ENCODE data around the gene PDK1. TPM values are rescaled to one million over a fixed set of nuclear protein-coding genes. Genes with fewer than 3 reads are reported as not detected.
"Not testable (repeated sequence)": the region's sequence is repeated elsewhere in the genome, so short reads cannot be mapped to it uniquely, and the experiment has no call there.

The PDK1 gene
- 10 to 100 TPM; 16.9 to 26.2 TPM for total RNA-seq
- long read RNA-seq, full-length matches to known transcripts = 6 of 14 reads
- long read RNA-seq, partial matches to known transcripts = 2 of 14 reads
- long read RNA-seq, other reads (novel, unspliced or antisense) = 6 of 14 reads

DNA sequence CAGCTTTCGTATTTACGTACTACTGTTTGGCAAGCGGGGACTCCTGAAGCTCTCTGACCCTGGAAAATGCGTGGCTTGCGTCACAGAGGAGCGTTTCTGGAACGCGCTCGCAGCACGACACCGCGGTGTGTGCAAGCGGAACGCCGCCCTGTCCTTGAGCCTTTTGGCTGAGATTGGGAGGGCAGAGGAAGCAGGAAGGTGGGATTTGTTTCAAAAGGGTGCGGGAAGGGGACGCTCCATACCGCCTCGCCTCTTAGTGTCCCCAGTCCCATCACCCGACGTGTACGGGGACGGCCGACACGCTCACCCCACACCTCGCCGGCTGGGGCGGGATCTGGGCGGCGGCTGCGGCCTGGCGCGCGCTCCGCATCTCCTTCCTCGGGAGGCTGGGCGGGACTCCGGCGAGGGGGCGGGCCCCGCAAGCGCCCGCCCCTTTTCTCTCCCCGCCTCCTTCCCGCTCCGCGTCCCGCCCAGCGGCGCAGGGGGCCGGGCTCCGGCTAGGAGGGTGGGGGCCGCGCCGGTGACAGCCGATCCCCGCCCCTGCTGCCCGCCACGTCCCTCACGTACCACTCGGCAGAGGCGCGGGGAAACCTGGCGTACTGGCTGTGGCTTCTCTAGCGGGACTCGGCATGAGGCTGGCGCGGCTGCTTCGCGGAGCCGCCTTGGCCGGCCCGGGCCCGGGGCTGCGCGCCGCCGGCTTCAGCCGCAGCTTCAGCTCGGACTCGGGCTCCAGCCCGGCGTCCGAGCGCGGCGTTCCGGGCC is at the start of gene PDK1:
TSS of gene PDK1 (plus strand) at position 569 of the 762 bp plus-strand sequence. CDS start at position 630, 61 bp downstream.
- peak; percentile 86 to 91 for DNase-seq
- ATAC-seq = peak; percentile 93
- intact Hi-C loops (cut with DNase I, micrococcal nuclease) = no loop called here

GRCh38 chr2:172507199-172507598 is 48.7 kb upstream of the PDK1 start:
- intact Hi-C loops (cut with DNase I, micrococcal nuclease) = no loop called here
- ATAC-seq (no peak), DNase-seq (no peak)

DNA sequence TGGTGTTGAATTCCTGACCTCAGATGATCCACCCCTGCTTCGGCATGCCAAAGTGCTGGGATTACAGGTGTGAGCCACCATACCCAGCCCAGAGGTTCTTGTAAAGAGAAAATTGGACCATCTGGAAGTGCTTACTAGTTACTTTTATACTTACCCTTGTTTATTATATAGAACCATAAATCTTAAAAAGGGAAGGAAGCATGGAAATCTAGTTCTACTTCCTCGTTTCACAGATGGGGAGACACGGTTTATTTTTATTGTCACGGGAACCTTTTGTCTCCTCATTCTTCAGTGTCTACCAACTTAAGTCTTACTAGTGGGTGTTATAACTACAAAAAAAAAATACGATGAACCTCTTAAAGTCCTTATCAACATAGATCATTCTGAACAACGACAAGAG is 45.8 kb upstream of the PDK1 start:
- DNase-seq (no peak), ATAC-seq (peak; percentile 58)
- intact Hi-C loops (cut with DNase I, micrococcal nuclease) = no loop called here

GRCh38 chr2:172510548-172510947 is 45.3 kb upstream of the PDK1 start:
- intact Hi-C loops (cut with DNase I, micrococcal nuclease) = no loop called here
- DNase-seq = no peak
- no peak for ATAC-seq

DNA sequence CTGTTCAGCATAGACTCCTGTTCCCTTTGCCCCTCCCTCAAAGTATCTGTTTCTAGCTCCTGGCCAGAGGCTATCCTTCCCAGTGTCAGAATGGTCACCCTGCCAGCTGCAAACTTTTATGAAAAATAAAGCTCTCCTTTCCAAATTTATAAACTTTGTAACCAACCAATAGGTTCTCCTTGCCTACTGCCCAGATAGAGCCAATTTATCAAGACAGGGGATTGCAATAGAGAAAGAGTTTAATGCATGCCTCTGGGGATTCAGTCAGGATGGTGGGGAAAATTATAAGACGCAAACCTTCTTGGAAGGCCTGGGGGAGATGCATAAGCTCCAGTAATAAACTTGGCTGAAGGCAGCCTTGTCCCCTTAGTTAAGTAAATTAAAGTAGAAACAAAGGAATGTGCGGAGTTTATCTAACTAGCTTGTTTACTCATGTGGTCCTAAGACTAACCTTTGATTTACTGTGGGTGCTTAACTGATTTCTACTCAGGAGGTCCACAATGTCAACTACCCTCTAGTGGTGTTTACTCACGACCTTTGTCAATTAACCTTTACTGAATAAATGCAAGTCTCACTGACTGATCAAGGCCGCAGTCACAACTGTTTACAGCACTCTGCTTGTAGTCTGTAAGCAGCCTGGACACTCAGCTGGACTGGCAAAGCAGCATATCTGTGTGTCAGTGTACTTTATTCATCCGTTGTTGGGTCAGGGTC is 42.9 kb upstream of the PDK1 start:
- no peak for DNase-seq
- intact Hi-C loops (cut with DNase I, micrococcal nuclease) = no loop called here
- ATAC-seq = no peak

DNA sequence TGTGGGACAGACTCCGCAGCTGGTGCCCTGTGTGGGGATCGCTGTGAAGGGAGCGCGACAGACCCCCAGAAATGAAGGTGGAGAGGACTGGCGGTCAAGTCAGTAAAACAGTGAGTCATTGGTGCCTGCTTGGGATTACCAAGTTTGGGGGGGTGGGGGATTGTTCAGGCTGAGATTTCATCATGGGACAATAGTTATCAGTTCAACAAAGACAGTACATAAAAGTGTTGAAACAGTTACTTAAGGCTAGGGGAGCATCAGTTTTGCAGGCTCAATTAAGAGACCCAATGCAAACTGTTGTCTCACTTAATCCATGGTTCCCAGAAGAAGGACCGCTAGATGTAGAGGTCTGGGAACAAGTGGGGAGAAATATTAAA is 42.4 kb upstream of the PDK1 start:
- DNase-seq (no peak), ATAC-seq (no peak)
- intact Hi-C loops (cut with DNase I, micrococcal nuclease) = no loop called here

GRCh38 chr2:172513935-172514586 is 41.8 kb upstream of the PDK1 start:
- ATAC-seq = no peak
- intact Hi-C loops (cut with DNase I, micrococcal nuclease) = no loop called here
- peak in 1 of 2 donors; percentile 12 for DNase-seq

- no peak for ATAC-seq
- no peak for DNase-seq
- intact Hi-C loops (cut with DNase I, micrococcal nuclease) = no loop called here
Observed at GRCh38 chr2:172516299-172516698, 39.6 kb upstream of the PDK1 start.

DNA sequence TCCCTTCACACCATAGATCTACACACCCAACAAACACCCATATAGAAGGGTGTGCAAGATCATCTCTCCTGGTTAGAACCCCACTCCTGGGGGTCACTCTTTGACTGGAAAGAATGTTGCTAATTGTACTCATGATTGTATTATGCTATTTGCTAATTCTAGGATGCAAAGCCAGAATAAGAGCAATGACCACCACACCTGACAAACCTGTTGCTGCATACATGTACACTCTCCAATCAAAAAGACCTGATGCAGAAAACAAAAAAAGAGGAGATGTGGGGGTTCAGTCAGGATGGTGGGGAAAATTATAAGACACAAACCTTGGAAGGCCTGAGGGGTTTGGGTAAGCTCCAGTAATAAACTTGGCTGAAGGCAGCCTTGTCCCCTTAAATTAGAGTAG is 36.9 kb upstream of the PDK1 start:
- intact Hi-C loops (cut with DNase I, micrococcal nuclease) = no loop called here
- ATAC-seq (no peak), DNase-seq (no peak)

DNA sequence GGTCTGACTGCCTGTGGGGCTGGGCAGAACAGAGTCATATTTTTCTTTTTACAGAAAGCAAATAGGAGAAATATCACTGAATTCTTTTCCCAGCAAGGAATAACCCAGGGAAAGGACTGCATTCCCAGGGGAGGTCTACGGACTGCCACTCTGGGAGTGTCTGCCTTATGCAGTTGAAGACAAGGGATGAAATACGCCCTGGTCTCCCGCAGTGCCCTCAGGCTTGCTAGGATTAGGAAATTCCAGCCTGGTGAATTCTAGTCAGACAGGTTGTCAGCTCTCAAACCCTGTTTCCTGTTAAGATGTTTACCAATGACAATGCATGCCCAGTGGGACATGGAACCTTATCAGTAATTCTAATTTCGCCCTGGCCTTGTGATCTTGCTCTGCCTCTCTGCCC is 30.3 kb upstream of the PDK1 start:
- intact Hi-C loops (cut with DNase I, micrococcal nuclease) = no loop called here
- DNase-seq (no peak), ATAC-seq (no peak)

GRCh38 chr2:172531309-172531708 is 24.6 kb upstream of the PDK1 start:
- intact Hi-C loops (cut with DNase I, micrococcal nuclease) = no loop called here
- DNase-seq (no peak), ATAC-seq (peak; percentile 83)

DNA sequence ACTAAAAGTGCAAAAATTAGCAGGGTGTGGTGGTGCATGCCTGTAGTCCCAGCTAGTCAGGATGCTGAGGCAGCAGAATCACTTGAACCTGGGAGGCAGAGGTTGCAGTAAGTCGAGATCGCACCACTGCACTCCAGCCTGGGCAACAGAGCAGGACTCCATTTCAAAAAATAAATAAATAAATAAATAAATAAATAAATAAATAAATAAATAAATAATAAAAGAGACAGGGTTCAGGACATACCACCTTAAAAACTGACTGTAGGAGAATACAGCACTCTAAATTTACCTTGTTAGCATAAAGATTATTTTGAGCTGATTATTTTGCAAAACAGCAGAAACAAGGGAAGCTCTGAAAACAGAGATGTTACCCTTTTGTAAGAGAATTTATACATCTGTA is 23.4 kb upstream of the PDK1 start:
- ATAC-seq; DNase-seq; intact Hi-C loops (cut with DNase I, micrococcal nuclease): not testable (repeated sequence)

DNA sequence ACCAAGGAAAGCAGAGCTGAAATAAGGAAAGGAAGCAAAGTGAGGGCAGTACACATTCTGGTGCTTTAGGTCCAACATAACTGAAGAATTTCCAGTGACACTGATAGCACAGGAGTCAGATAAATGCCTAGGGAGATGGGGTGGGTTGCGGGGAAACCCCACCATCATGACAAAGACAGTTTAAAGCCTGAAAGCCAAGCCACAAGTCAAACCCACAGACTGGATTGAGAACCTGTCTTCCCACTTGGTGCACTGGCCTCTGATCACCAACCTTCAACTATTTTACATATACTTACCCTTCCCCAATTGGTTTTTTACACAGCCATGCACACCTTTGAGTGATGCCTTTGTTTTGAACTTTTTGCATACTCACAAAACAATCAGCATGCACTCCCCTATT is 22.2 kb upstream of the PDK1 start:
- intact Hi-C loops (cut with DNase I, micrococcal nuclease) = no loop called here
- ATAC-seq (no peak), DNase-seq (no peak)

DNA sequence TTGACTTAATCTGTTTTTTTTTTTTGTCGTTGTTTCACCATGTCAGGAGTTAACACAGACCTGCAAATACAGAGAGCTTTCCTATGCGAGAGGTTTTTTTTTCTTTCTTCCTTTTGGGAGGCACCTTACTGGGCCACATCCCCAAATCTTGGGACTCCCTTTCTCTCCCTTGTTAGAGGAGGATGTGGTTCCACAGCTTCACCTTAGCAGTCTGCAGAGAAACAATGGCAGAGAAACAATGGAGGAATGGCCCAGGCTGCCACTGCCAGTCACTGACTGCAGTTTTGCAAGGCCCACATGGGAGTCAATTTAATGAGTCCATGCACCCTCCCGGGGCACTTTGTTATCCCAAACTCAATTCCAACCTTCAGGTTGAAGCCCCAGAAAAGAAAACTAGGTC is 20.8 kb upstream of the PDK1 start:
- ATAC-seq (no peak), DNase-seq (no peak)
- intact Hi-C loops (cut with DNase I, micrococcal nuclease) = no loop called here

DNA sequence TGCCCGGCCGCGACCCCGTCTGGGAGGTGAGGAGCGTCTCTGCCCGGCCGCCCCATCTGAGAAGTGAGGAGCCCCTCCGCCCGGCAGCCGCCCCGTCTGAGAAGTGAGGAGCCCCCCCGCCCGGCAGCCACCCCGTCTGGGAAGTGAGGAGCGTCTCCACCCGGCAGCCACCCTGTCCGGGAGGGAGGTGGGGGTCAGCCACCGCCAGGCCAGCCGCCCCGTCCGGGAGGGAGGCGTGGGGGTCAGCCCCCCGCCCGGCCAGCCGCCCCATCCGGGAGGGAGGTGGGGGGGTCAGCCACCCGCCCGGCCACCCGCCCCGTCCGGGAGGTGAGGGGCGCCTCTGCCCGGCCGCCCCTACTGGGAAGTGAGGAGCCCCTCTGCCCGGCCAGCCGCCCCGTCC is 18.0 kb upstream of the PDK1 start:
- not testable (repeated sequence) for DNase-seq

DNA sequence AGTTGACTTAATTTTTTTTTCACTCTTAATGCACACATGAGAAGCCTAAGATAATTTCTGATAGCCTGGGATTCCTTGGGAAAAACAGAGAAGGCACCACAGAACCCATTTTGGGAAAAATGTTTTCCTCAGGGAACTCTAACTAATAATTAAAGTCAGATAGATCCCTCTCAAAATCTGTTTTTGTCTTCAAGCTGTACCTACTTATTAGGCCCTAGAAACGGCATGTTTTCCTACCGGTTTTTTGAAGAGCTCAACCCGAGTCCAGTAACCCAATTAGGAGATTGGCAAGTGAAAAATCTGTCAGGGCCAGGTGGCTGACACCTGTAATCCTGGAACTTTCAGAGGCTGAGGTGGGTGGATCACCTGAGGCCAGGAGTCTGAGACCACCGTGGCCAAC is 16.1 kb upstream of the PDK1 start:
- no peak for DNase-seq
- ATAC-seq = no peak
- intact Hi-C loops (cut with DNase I, micrococcal nuclease) = no loop called here

More for the DNA sequence above, 18.0 kb upstream of the PDK1 start:
- ATAC-seq; intact Hi-C loops (cut with DNase I, micrococcal nuclease): not testable (repeated sequence)

- DNase-seq (no peak), ATAC-seq (no peak)
- intact Hi-C loops (cut with DNase I, micrococcal nuclease) = no loop called here
Observed at GRCh38 chr2:172540421-172540820, 15.5 kb upstream of the PDK1 start.

GRCh38 chr2:172545408-172546075 is 10.3 kb upstream of the PDK1 start:
- DNase-seq = no peak
- intact Hi-C loops (cut with DNase I, micrococcal nuclease) = no loop called here
- peak; percentile 99 for ATAC-seq

DNA sequence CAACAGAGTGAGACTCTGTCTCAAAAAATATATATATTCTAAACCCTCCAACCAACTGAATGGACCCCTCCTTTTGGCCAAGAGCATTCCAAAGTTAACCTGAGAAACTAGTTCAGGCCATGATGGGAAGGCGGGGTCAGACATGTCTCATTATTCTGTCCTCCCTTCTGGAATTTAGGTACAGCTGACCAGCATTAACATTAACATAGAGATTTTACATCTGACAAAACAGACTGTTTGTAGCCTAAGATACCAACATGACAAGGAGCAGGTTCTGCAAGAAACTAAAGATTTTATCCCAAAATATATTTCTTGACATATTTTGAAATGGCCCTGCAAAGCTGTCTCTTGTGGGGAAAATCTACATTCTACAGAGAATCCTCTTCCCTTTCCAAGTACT is 6.8 kb upstream of the PDK1 start:
- ATAC-seq (no peak), DNase-seq (no peak)
- intact Hi-C loops (cut with DNase I, micrococcal nuclease) = no loop called here
